HEK293 (cell line): ENCODE results near the gene CLEC2A.

Source experiments
- CTCF ChIA-PET: fragments of 350-600 bp; formaldehyde crosslinking; extraction: SDS; loops from one replicate; lab custom pipeline; 2021; ENCODE audit warnings: antibody characterized with exemption; lab: Yijun Ruan, JAX
- POLR2A ChIA-PET: fragments of 300-600 bp; formaldehyde crosslinking; extraction: SDS; loops from one replicate; lab custom pipeline; 2020; ENCODE audit warnings: antibody characterized with exemption, inconsistent platforms; lab: Yijun Ruan, JAX
- H3K27ac ChIP-seq: fragments of 200-500 bp; sonication (Bioruptor generic); 2 replicates; pipeline ENCODE4 v1.5.1; 2014; ENCODE audit warnings: low read depth, low read length, control low read depth, inconsistent platforms; ENCODE audit errors: extremely low read depth
- H3K36me3 ChIP-seq, 2 experiments: fragments of 200-500 bp in 1 of 2; sonication (Bioruptor generic) in 1 of 2; 1 replicate in 1 of 2; 2 replicates in 1 of 2; pipeline ENCODE4 v1.5.1; 2014 to 2017; ENCODE audit warnings: inconsistent platforms in 2 of 2, low read length in 2 of 2; ENCODE audit not compliant: control insufficient read depth in 2 of 2, insufficient read depth in 1 of 2
- H3K4me1 ChIP-seq: fragments of 200-500 bp; sonication (Bioruptor generic); 2 replicates; pipeline ENCODE4 v1.5.1; 2014; ENCODE audit warnings: mild to moderate bottlenecking, low read length, inconsistent platforms; ENCODE audit not compliant: control insufficient read depth, insufficient read depth
- H3K4me3 ChIP-seq: 2 replicates; pipeline ENCODE4 v1.5.1; 2011; ENCODE audit warnings: low read depth, mild to moderate bottlenecking, control low read depth, low read length, moderate library complexity
- H3K9me3 ChIP-seq: fragments of 200-500 bp; sonication (Bioruptor generic); 2 replicates; pipeline ENCODE4 v1.5.1; 2014; ENCODE audit warnings: low read depth, low read length, inconsistent platforms; ENCODE audit not compliant: control insufficient read depth, insufficient read depth
- ELK4 ChIP-seq: IDR thresholded peaks from 2 replicates; pipeline ENCODE4 v1.6.1; 2011; ENCODE audit warnings: mild to moderate bottlenecking, low read depth, low read length, borderline replicate concordance
- GLI2 ChIP-seq: fragments of 450-650 bp; formaldehyde crosslinking; IDR thresholded peaks from 2 replicates; pipeline ENCODE4; 2017; ENCODE audit warnings: missing biosample characterization, missing genetic modification characterization, low read depth, borderline replicate concordance
- GLIS2 ChIP-seq: fragments of 450-650 bp; formaldehyde crosslinking; IDR thresholded peaks from 2 replicates; pipeline ENCODE4 v1.5.1; 2016; ENCODE audit warnings: missing biosample characterization, missing genetic modification characterization
- IKZF3 ChIP-seq: fragments of 450-650 bp; IDR thresholded peaks from 2 replicates; pipeline ENCODE4 v1.5.0; 2018; ENCODE audit warnings: missing biosample characterization, mild to moderate bottlenecking, missing genetic modification characterization, moderate library complexity
- KLF1 ChIP-seq: fragments of 450-650 bp; formaldehyde crosslinking; IDR thresholded peaks from 2 replicates; pipeline ENCODE4 v1.5.1; 2016; ENCODE audit warnings: missing biosample characterization, missing genetic modification characterization
- KLF10 ChIP-seq: fragments of 450-650 bp; IDR thresholded peaks from 2 replicates; pipeline ENCODE4 v1.5.1; 2018; ENCODE audit warnings: missing biosample characterization, mild to moderate bottlenecking, missing genetic modification characterization
- KLF7 ChIP-seq: fragments of 450-650 bp; formaldehyde crosslinking; IDR thresholded peaks from 2 replicates; pipeline ENCODE4 v1.5.1; 2016; ENCODE audit warnings: missing biosample characterization, missing genetic modification characterization, borderline replicate concordance
- ZBTB17 ChIP-seq: fragments of 450-650 bp; formaldehyde crosslinking; IDR thresholded peaks from 2 replicates; pipeline ENCODE4 v1.5.1; 2016; ENCODE audit warnings: missing biosample characterization, missing genetic modification characterization
- ZBTB26 ChIP-seq: fragments of 450-650 bp; formaldehyde crosslinking; optimal IDR thresholded peaks from 2 replicates; pipeline ENCODE3; 2016; ENCODE audit warnings: missing biosample characterization, mild to moderate bottlenecking, missing genetic modification characterization
- ZFP69B ChIP-seq: fragments of 450-650 bp; formaldehyde crosslinking; IDR thresholded peaks from 2 replicates; pipeline ENCODE4 v1.5.1; 2016; ENCODE audit warnings: missing biosample characterization, missing genetic modification characterization
- ZNF114 ChIP-seq: fragments of 450-650 bp; formaldehyde crosslinking; IDR thresholded peaks from 2 replicates; pipeline ENCODE4 v1.5.0; 2017; ENCODE audit warnings: missing biosample characterization, missing genetic modification characterization
- ZNF138 ChIP-seq: fragments of 450-650 bp; formaldehyde crosslinking; IDR thresholded peaks from 2 replicates; pipeline ENCODE4 v1.5.1; 2016; ENCODE audit warnings: missing biosample characterization, missing genetic modification characterization, borderline replicate concordance
- ZNF184 ChIP-seq: fragments of 450-650 bp; IDR thresholded peaks from 2 replicates; pipeline ENCODE4 v1.5.1; 2018; ENCODE audit warnings: missing biosample characterization, mild to moderate bottlenecking, missing genetic modification characterization
- ZNF324 ChIP-seq: fragments of 450-650 bp; formaldehyde crosslinking; IDR thresholded peaks from 2 replicates; pipeline ENCODE4 v1.5.1; 2016; ENCODE audit warnings: missing biosample characterization, missing genetic modification characterization
- ZNF341 ChIP-seq: fragments of 450-650 bp; formaldehyde crosslinking; IDR thresholded peaks from 2 replicates; pipeline ENCODE4; 2016; ENCODE audit warnings: low read depth, missing biosample characterization, missing genetic modification characterization
- ZNF37A ChIP-seq: fragments of 450-650 bp; IDR thresholded peaks from 2 replicates; pipeline ENCODE4 v1.5.1; 2018; ENCODE audit warnings: missing biosample characterization, missing genetic modification characterization
- ZNF473 ChIP-seq: fragments of 450-650 bp; formaldehyde crosslinking; IDR thresholded peaks from 2 replicates; pipeline ENCODE4 v1.5.1; 2017; ENCODE audit warnings: missing biosample characterization, missing genetic modification characterization
- ZNF623 ChIP-seq: fragments of 450-650 bp; formaldehyde crosslinking; IDR thresholded peaks from 2 replicates; pipeline ENCODE4 v1.5.1; 2016; ENCODE audit warnings: missing biosample characterization, missing genetic modification characterization
- ZNF624 ChIP-seq: fragments of 450-650 bp; formaldehyde crosslinking; IDR thresholded peaks from 2 replicates; pipeline ENCODE4 v1.5.1; 2017; ENCODE audit warnings: missing biosample characterization, missing genetic modification characterization
- ZNF677 ChIP-seq: fragments of 450-650 bp; IDR thresholded peaks from 2 replicates; pipeline ENCODE4 v1.5.0; 2018; ENCODE audit warnings: missing biosample characterization, mild to moderate bottlenecking, missing genetic modification characterization, moderate library complexity
- ZNF792 ChIP-seq: fragments of 450-650 bp; formaldehyde crosslinking; IDR thresholded peaks from 2 replicates; pipeline ENCODE4 v1.5.1; 2016; ENCODE audit warnings: missing biosample characterization, missing genetic modification characterization
- ZNF837 ChIP-seq: fragments of 450-650 bp; formaldehyde crosslinking; IDR thresholded peaks from 2 replicates; pipeline ENCODE4 v1.5.1; 2016; ENCODE audit warnings: missing biosample characterization, missing genetic modification characterization
- TF ChIP-seq, protein P1 (sequence below): fragments of 450-650 bp; formaldehyde crosslinking; IDR thresholded peaks from 2 replicates; pipeline ENCODE4; 2016; ENCODE audit warnings: missing biosample characterization, missing genetic modification characterization
- TF ChIP-seq, protein P2 (sequence below): fragments of 450-650 bp; formaldehyde crosslinking; IDR thresholded peaks from 2 replicates; pipeline ENCODE4 v1.5.1; 2016; ENCODE audit warnings: missing biosample characterization, missing genetic modification characterization, low read depth
- TF ChIP-seq, protein P3 (sequence below): sonication (generic); formaldehyde crosslinking; IDR thresholded peaks from 2 replicates; pipeline ENCODE4 v1.8.1; 2022; ENCODE audit warnings: mild to moderate bottlenecking, moderate library complexity, missing genetic modification reagents

CLEC2A gene

GRCh38 chr12:9868951-9869306, 63.2 kb downstream of the CLEC2A start:
- Histone ChIP-seq H3K4me3 (no peak overlapping the region), H3K27ac (no peak overlapping the region)
- POLR2A ChIA-PET = no interaction called here

GRCh38 chr12:9868311-9868801, 63.8 kb downstream of the CLEC2A start:
- CTCF ChIA-PET = interaction anchor here (0.6 kb wide), 1 partner anchor 16 kb away, joined by 3 read pairs; no protein-coding TSS in a partner anchor
- no peak for TF ChIP-seq KLF1 (tag by site-specific recombination)
- TF ChIP-seq ZBTB26 = no peak
- TF ChIP-seq ZNF623 (tag by site-specific recombination) = no peak
- TF ChIP-seq ZNF677 (tag by site-specific recombination) = no peak
- TF ChIP-seq, all 188 proteins: peak for 0
- Histone ChIP-seq H3K27ac (no peak overlapping the region), H3K9me3 (no peaks in the 10 kb centered on the region), H3K36me3 (no peaks in the 10 kb centered on the region), H3K4me1 (no peaks in the 10 kb centered on the region), H3K4me3 (no peak overlapping the region)
- POLR2A ChIA-PET = no interaction called here

More at GRCh38 chr12:9868951-9869306, 63.2 kb downstream of the CLEC2A start:
- CTCF ChIA-PET = interaction anchor here (1.1 kb wide), 1 partner anchor 9 kb away, joined by 3 read pairs; no protein-coding TSS in a partner anchor
- TF ChIP-seq ZNF473 (tag by site-specific recombination) (no peak), ZNF138 (no peak), KLF10 (tag by site-specific recombination) (no peak), ZNF114 (tag by site-specific recombination) (no peak), ZNF792 (tag by site-specific recombination) (no peak), ELK4 (no peak)
- TF ChIP-seq, protein P1, sequence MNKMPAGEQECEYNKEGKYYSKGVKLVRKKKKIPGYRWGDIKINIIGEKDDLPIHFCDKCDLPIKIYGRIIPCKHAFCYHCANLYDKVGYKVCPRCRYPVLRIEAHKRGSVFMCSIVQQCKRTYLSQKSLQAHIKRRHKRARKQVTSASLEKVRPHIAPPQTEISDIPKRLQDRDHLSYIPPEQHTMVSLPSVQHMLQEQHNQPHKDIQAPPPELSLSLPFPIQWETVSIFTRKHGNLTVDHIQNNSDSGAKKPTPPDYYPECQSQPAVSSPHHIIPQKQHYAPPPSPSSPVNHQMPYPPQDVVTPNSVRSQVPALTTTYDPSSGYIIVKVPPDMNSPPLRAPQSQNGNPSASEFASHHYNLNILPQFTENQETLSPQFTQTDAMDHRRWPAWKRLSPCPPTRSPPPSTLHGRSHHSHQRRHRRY (tag by site-specific recombination) = no peak
- H3K4me1 ChIP-seq = no peaks in the 10 kb centered on the region
- H3K9me3 ChIP-seq = no peaks in the 10 kb centered on the region
- no peaks in the 10 kb centered on the region for H3K36me3 ChIP-seq

DNA sequence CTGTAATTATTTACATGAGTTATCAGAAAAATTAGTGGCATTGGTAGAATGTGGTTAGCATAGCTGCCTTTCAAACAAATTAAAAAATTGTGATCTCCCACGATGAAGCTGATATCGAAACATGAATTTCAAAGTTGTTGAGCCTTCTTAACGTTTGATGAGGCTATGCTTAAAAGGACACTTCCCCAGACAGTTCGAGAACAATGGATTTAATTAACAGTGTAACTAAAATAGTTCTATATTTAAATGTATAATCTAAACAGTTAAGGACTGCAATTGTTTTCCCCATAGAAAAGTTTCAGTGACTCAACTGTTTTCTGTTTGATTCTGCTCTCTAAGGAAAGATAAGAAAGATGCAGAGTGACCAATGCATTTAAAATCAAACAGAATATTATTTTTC, 64.6 kb downstream of the CLEC2A start:
- no peak overlapping the region for H3K27ac ChIP-seq
- TF ChIP-seq ZFP69B (no peak), ZNF37A (tag by site-specific recombination) (no peak), ZNF837 (tag by site-specific recombination) (no peak), ZNF184 (tag by site-specific recombination) (no peak), ZBTB17 (tag by site-specific recombination) (no peak), KLF7 (tag by site-specific recombination) (no peak), IKZF3 (tag by site-specific recombination) (no peak), GLIS2 (tag by site-specific recombination) (no peak), ZNF624 (tag by site-specific recombination) (no peak), KLF10 (tag by site-specific recombination) (no peak), GLI2 (tag by site-specific recombination) (no peak), ZNF341 (tag by site-specific recombination) (no peak), ZNF324 (tag by site-specific recombination) (no peak)
- TF ChIP-seq, protein P2, sequence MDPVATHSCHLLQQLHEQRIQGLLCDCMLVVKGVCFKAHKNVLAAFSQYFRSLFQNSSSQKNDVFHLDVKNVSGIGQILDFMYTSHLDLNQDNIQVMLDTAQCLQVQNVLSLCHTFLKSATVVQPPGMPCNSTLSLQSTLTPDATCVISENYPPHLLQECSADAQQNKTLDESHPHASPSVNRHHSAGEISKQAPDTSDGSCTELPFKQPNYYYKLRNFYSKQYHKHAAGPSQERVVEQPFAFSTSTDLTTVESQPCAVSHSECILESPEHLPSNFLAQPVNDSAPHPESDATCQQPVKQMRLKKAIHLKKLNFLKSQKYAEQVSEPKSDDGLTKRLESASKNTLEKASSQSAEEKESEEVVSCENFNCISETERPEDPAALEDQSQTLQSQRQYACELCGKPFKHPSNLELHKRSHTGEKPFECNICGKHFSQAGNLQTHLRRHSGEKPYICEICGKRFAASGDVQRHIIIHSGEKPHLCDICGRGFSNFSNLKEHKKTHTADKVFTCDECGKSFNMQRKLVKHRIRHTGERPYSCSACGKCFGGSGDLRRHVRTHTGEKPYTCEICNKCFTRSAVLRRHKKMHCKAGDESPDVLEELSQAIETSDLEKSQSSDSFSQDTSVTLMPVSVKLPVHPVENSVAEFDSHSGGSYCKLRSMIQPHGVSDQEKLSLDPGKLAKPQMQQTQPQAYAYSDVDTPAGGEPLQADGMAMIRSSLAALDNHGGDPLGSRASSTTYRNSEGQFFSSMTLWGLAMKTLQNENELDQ (tag by site-specific recombination) = no peak
- TF ChIP-seq, protein P3, sequence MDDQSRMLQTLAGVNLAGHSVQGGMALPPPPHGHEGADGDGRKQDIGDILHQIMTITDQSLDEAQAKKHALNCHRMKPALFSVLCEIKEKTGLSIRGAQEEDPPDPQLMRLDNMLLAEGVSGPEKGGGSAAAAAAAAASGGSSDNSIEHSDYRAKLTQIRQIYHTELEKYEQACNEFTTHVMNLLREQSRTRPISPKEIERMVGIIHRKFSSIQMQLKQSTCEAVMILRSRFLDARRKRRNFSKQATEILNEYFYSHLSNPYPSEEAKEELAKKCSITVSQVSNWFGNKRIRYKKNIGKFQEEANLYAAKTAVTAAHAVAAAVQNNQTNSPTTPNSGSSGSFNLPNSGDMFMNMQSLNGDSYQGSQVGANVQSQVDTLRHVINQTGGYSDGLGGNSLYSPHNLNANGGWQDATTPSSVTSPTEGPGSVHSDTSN = no peak
- H3K9me3 ChIP-seq = no peaks in the 10 kb centered on the region
- ChIA-PET CTCF (interaction anchor here (0.6 kb wide), 1 partner anchor 17 kb away, joined by 3 read pairs; no protein-coding TSS in a partner anchor), POLR2A (no interaction called here)
- no peaks in the 10 kb centered on the region for H3K36me3 ChIP-seq
- H3K4me3 ChIP-seq = no peak overlapping the region
- no peaks in the 10 kb centered on the region for H3K4me1 ChIP-seq
